ENCODE results near the gene ERG.
A peak's percentile ranks its signal among the peaks of the same experiment; 100 is the strongest.

Gene ERG

GRCh38 chr21:38499296-38499695 is 1.0 kb upstream of the ERG start:
- peaks cover 22% of the 10 kb centered on the region for H3K4me1 ChIP-seq (ENCODE audit: control insufficient read depth, insufficient read depth, low read length, unreplicated experiment)
- no peak overlapping the region for H3K27ac ChIP-seq (ENCODE audit: low read depth, low read length)
- no peaks in the 10 kb centered on the region for H3K36me3 ChIP-seq (ENCODE audit: insufficient read depth, low read length)
- H3K4me3 ChIP-seq (ENCODE audit: low read depth, low read length): no peak overlapping the region
- no peaks in the 10 kb centered on the region for H3K79me2 ChIP-seq (ENCODE audit: control insufficient read depth, insufficient read depth, low read length, unreplicated experiment)
- H2AFZ ChIP-seq (ENCODE audit: low read length, unreplicated experiment): no peak overlapping the region
- H3K27me3 ChIP-seq (ENCODE audit: insufficient read depth, low read length): no peaks in the 10 kb centered on the region

GRCh38 chr21:38496224-38496623 is 2.1 kb downstream of the ERG start:
- H3K79me2 ChIP-seq (ENCODE audit: control insufficient read depth, insufficient read depth, low read length, unreplicated experiment): no peaks in the 10 kb centered on the region
- no peak overlapping the region for H3K27ac ChIP-seq (ENCODE audit: low read depth, low read length)
- H3K4me3 ChIP-seq (ENCODE audit: low read depth, low read length): no peak overlapping the region
- no peaks in the 10 kb centered on the region for H3K36me3 ChIP-seq (ENCODE audit: insufficient read depth, low read length)
- peaks cover 10% of the 10 kb centered on the region for H3K4me1 ChIP-seq (ENCODE audit: control insufficient read depth, insufficient read depth, low read length, unreplicated experiment)
- H2AFZ ChIP-seq (ENCODE audit: low read length, unreplicated experiment): no peak overlapping the region
- H3K27me3 ChIP-seq (ENCODE audit: insufficient read depth, low read length): no peaks in the 10 kb centered on the region

GRCh38 chr21:38495696-38496095 is 2.6 kb downstream of the ERG start:
- H3K27me3 ChIP-seq (ENCODE audit: insufficient read depth, low read length): no peaks in the 10 kb centered on the region
- no peaks in the 10 kb centered on the region for H3K79me2 ChIP-seq (ENCODE audit: control insufficient read depth, insufficient read depth, low read length, unreplicated experiment)
- no peak overlapping the region for H3K27ac ChIP-seq (ENCODE audit: low read depth, low read length)
- no peaks in the 10 kb centered on the region for H3K36me3 ChIP-seq (ENCODE audit: insufficient read depth, low read length)
- peaks cover 10% of the 10 kb centered on the region for H3K4me1 ChIP-seq (ENCODE audit: control insufficient read depth, insufficient read depth, low read length, unreplicated experiment)
- no peak overlapping the region for H2AFZ ChIP-seq (ENCODE audit: low read length, unreplicated experiment)
- H3K4me3 ChIP-seq (ENCODE audit: low read depth, low read length): no peak overlapping the region

GRCh38 chr21:38495242-38495641 is 3.0 kb downstream of the ERG start:
- no peak overlapping the region for H2AFZ ChIP-seq (ENCODE audit: low read length, unreplicated experiment)
- peaks cover 10% of the 10 kb centered on the region for H3K4me1 ChIP-seq (ENCODE audit: control insufficient read depth, insufficient read depth, low read length, unreplicated experiment)
- no peaks in the 10 kb centered on the region for H3K79me2 ChIP-seq (ENCODE audit: control insufficient read depth, insufficient read depth, low read length, unreplicated experiment)
- no peaks in the 10 kb centered on the region for H3K27me3 ChIP-seq (ENCODE audit: insufficient read depth, low read length)
- H3K4me3 ChIP-seq (ENCODE audit: low read depth, low read length): no peak overlapping the region
- no peak overlapping the region for H3K27ac ChIP-seq (ENCODE audit: low read depth, low read length)
- no peaks in the 10 kb centered on the region for H3K36me3 ChIP-seq (ENCODE audit: insufficient read depth, low read length)

GRCh38 chr21:38494703-38495102 is 3.6 kb downstream of the ERG start:
- Histone ChIP-seq H3K4me3 (ENCODE audit: low read depth, low read length) (no peak overlapping the region), H3K4me1 (ENCODE audit: control insufficient read depth, insufficient read depth, low read length, unreplicated experiment) (peaks cover 10% of the 10 kb centered on the region), H3K27me3 (ENCODE audit: insufficient read depth, low read length) (no peaks in the 10 kb centered on the region), H3K36me3 (ENCODE audit: insufficient read depth, low read length) (no peaks in the 10 kb centered on the region), H3K79me2 (ENCODE audit: control insufficient read depth, insufficient read depth, low read length, unreplicated experiment) (no peaks in the 10 kb centered on the region), H3K27ac (ENCODE audit: low read depth, low read length) (no peak overlapping the region), H2AFZ (ENCODE audit: low read length, unreplicated experiment) (peak overlapping the region; percentile 12)

- Histone ChIP-seq H2AFZ (ENCODE audit: low read length, unreplicated experiment) (no peak overlapping the region), H3K79me2 (ENCODE audit: control insufficient read depth, insufficient read depth, low read length, unreplicated experiment) (no peaks in the 10 kb centered on the region), H3K4me1 (ENCODE audit: control insufficient read depth, insufficient read depth, low read length, unreplicated experiment) (peaks cover 8% of the 10 kb centered on the region), H3K27ac (ENCODE audit: low read depth, low read length) (no peak overlapping the region), H3K36me3 (ENCODE audit: insufficient read depth, low read length) (no peaks in the 10 kb centered on the region), H3K27me3 (ENCODE audit: insufficient read depth, low read length) (no peaks in the 10 kb centered on the region), H3K4me3 (ENCODE audit: low read depth, low read length) (no peak overlapping the region)
Observed at GRCh38 chr21:38494251-38494642, 4.0 kb downstream of the ERG start.

- H3K4me3 ChIP-seq (ENCODE audit: low read depth, low read length): no peak overlapping the region
- peaks cover 7% of the 10 kb centered on the region for H3K4me1 ChIP-seq (ENCODE audit: control insufficient read depth, insufficient read depth, low read length, unreplicated experiment)
- H3K79me2 ChIP-seq (ENCODE audit: control insufficient read depth, insufficient read depth, low read length, unreplicated experiment): no peaks in the 10 kb centered on the region
- H2AFZ ChIP-seq (ENCODE audit: low read length, unreplicated experiment): no peak overlapping the region
- H3K27ac ChIP-seq (ENCODE audit: low read depth, low read length): no peak overlapping the region
- no peaks in the 10 kb centered on the region for H3K27me3 ChIP-seq (ENCODE audit: insufficient read depth, low read length)
- no peaks in the 10 kb centered on the region for H3K36me3 ChIP-seq (ENCODE audit: insufficient read depth, low read length)
Observed at GRCh38 chr21:38493549-38494250, 4.6 kb downstream of the ERG start.

- H3K4me1 ChIP-seq (ENCODE audit: control insufficient read depth, insufficient read depth, low read length, unreplicated experiment): peaks cover 7% of the 10 kb centered on the region
- no peaks in the 10 kb centered on the region for H3K27me3 ChIP-seq (ENCODE audit: insufficient read depth, low read length)
- no peak overlapping the region for H3K27ac ChIP-seq (ENCODE audit: low read depth, low read length)
- H2AFZ ChIP-seq (ENCODE audit: low read length, unreplicated experiment): no peak overlapping the region
- H3K79me2 ChIP-seq (ENCODE audit: control insufficient read depth, insufficient read depth, low read length, unreplicated experiment): no peaks in the 10 kb centered on the region
- H3K4me3 ChIP-seq (ENCODE audit: low read depth, low read length): no peak overlapping the region
- H3K36me3 ChIP-seq (ENCODE audit: insufficient read depth, low read length): no peaks in the 10 kb centered on the region
Observed at GRCh38 chr21:38492007-38492406, 6.3 kb downstream of the ERG start.

GRCh38 chr21:38491536-38491935 is 6.7 kb downstream of the ERG start:
- Histone ChIP-seq H3K4me1 (ENCODE audit: control insufficient read depth, insufficient read depth, low read length, unreplicated experiment) (peaks cover 11% of the 10 kb centered on the region), H2AFZ (ENCODE audit: low read length, unreplicated experiment) (no peak overlapping the region), H3K27ac (ENCODE audit: low read depth, low read length) (no peak overlapping the region), H3K79me2 (ENCODE audit: control insufficient read depth, insufficient read depth, low read length, unreplicated experiment) (no peaks in the 10 kb centered on the region), H3K27me3 (ENCODE audit: insufficient read depth, low read length) (no peaks in the 10 kb centered on the region), H3K36me3 (ENCODE audit: insufficient read depth, low read length) (no peaks in the 10 kb centered on the region), H3K4me3 (ENCODE audit: low read depth, low read length) (no peak overlapping the region)

GRCh38 chr21:38490411-38491020 is 7.8 kb downstream of the ERG start:
- H3K79me2 ChIP-seq (ENCODE audit: control insufficient read depth, insufficient read depth, low read length, unreplicated experiment): no peaks in the 10 kb centered on the region
- H3K4me3 ChIP-seq (ENCODE audit: low read depth, low read length): no peak overlapping the region
- H3K27ac ChIP-seq (ENCODE audit: low read depth, low read length): no peak overlapping the region
- H3K4me1 ChIP-seq (ENCODE audit: control insufficient read depth, insufficient read depth, low read length, unreplicated experiment): peaks cover 17% of the 10 kb centered on the region
- H3K27me3 ChIP-seq (ENCODE audit: insufficient read depth, low read length): no peaks in the 10 kb centered on the region
- H2AFZ ChIP-seq (ENCODE audit: low read length, unreplicated experiment): no peak overlapping the region
- no peaks in the 10 kb centered on the region for H3K36me3 ChIP-seq (ENCODE audit: insufficient read depth, low read length)

GRCh38 chr21:38489729-38490128 is 8.5 kb downstream of the ERG start:
- H3K4me1 ChIP-seq (ENCODE audit: control insufficient read depth, insufficient read depth, low read length, unreplicated experiment): peaks cover 16% of the 10 kb centered on the region
- no peaks in the 10 kb centered on the region for H3K36me3 ChIP-seq (ENCODE audit: insufficient read depth, low read length)
- no peaks in the 10 kb centered on the region for H3K27me3 ChIP-seq (ENCODE audit: insufficient read depth, low read length)
- no peak overlapping the region for H3K27ac ChIP-seq (ENCODE audit: low read depth, low read length)
- no peaks in the 10 kb centered on the region for H3K79me2 ChIP-seq (ENCODE audit: control insufficient read depth, insufficient read depth, low read length, unreplicated experiment)
- no peak overlapping the region for H2AFZ ChIP-seq (ENCODE audit: low read length, unreplicated experiment)
- H3K4me3 ChIP-seq (ENCODE audit: low read depth, low read length): no peak overlapping the region

Measured in ACC112 (cell line).